KBM-7 (cell line): ENCODE measurements around the gene CACNA1G.

ENCODE experiments used
- DNase-seq: peaks from one replicate; pipeline ENCODE4 v3.0.0-alpha.2; 2015
- in situ Hi-C: fragments of 300-500 bp; cut with MboI; formaldehyde crosslinking; loops from 2 replicates; pipeline ENCODE4 v1.14.3; 2020; ENCODE audit warnings: low sequenced_read_pairs, low pct_unique_long_range_greater_than_20kb, mixed read lengths

The CACNA1G gene

GRCh38 chr17:50602836-50603235 is 42.3 kb downstream of the CACNA1G start:
- no peak for DNase-seq
- in situ Hi-C loops: no loop called here

- in situ Hi-C loops: no loop called here
- no peak for DNase-seq
Observed at GRCh38 chr17:50603340-50603739, 42.8 kb downstream of the CACNA1G start.

GRCh38 chr17:50604513-50604912 is 44.0 kb downstream of the CACNA1G start:
- no peak for DNase-seq
- in situ Hi-C loops: no loop called here

DNA sequence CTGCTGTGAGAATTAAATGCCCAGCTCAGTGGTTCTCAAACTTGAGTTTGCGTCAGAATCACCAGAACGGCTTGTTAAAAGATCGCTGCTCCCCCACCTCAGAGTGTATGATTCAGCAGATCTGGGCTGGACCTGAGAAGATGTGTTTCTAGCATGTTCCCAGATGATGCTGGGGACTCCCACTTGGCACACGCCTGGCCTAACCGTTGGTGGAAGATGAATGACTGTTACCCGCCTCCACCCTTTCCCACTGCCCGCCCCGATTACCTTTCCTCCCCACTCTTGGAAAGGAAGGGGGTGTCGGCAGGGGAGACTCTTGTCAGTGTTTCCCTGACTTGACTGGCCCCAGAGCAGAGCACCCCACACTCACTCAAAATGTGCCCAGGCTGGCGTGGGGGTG is 44.9 kb downstream of the CACNA1G start:
- in situ Hi-C loops: no loop called here
- no peak for DNase-seq

DNA sequence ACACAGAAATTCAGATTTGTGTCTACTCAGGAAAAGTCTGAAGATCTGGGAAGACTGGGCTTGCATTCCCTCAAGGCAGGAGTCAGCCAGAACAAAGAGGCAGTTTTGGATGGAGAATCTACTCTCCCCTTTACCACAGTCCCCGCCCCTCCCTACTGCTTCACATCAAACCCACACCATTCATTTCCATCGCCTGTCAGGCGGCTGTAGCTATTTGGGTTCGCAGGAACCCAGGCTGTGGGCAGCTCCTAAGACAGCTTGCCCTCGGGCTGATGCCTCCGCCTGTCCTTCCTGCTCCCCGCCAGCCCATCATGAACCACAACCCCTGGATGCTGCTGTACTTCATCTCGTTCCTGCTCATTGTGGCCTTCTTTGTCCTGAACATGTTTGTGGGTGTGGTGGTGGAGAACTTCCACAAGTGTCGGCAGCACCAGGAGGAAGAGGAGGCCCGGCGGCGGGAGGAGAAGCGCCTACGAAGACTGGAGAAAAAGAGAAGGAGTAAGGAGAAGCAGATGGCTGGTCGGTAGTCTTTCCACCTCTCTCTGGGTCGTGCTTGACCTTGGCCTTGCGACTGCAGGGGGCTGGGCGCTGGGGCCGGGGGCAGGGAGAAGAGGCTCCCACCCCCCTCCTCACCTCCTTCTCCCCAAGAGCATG is 47.1 kb downstream of the CACNA1G start:
- no peak for DNase-seq
- in situ Hi-C loops: no loop called here

DNA sequence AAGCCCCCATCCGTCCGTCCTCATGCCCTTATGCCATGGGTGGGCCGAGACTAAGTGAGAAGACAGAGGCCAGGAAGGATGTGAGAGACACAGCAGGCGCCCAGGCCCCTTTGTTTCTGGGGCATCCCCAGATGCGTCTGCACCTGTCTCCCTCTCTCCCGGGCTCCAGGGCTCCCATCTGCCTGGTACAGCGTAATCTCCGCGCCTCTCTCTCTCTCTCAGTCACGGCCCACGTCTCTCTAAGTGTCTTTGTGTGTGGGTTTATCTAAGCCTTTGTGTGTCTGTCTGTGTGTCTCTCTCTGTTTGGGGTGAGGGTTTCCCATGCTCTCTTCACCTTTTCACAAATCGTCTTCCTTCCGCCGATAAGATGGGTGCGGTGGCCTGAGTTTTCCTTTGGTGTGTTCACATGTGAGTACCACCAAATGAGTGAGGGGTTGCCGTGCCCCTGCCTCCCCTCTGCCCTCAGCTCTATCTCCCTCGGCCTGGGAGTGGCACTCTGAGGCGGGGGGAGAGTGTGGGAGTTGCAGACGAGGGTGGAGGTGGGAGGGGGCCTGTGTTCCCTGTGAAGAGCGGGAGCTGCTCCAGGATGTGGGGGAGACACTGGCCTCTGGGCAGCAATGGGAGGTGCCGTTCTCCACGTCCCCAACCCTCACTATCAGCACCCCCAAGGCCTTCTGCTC is 48.3 kb downstream of the CACNA1G start:
- in situ Hi-C loops: no loop called here
- DNase-seq: no peak

DNA sequence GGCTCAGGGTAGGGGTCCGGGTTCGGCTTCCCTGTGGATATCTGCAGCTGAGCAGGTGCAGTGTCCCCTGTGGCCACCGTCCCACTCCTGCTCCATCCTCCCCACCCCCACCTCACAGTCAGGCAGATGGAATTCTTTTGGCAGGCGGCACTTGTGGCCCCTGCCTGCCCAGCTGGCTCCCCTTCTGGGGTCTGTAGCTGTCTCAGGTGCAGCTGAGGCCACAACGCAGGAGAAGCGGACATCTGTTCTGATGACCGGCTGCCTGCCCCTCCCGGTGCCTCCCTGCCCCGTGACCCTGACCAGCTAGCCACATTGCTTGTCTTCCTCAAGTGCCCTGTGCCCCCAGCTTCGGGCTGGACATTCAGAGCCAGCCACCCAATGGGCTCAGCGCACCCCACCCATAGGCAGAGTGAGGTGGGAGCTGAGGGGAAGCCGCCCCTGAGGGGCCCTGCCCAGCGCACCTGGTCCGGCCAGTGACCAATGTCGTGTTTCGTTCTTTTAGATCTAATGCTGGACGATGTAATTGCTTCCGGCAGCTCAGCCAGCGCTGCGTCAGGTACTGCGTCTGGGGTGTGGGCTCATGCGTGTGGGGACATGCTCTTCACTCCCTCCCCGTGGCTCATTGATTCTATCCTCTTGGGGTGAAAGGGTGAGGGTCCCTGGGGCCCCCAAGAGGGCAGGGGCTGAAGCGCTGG is 49.0 kb downstream of the CACNA1G start:
- DNase-seq: no peak
- in situ Hi-C loops: no loop called here

- in situ Hi-C loops: no loop called here
Observed at GRCh38 chr17:50611634-50612033, 51.1 kb downstream of the CACNA1G start.

GRCh38 chr17:50612281-50612680 is 51.8 kb downstream of the CACNA1G start:
- no peak for DNase-seq
- in situ Hi-C loops: no loop called here

More at GRCh38 chr17:50611634-50612033, 51.1 kb downstream of the CACNA1G start:
- no peak for DNase-seq

- in situ Hi-C loops: no loop called here
Observed at GRCh38 chr17:50613007-50613992, 52.8 kb downstream of the CACNA1G start.

DNA sequence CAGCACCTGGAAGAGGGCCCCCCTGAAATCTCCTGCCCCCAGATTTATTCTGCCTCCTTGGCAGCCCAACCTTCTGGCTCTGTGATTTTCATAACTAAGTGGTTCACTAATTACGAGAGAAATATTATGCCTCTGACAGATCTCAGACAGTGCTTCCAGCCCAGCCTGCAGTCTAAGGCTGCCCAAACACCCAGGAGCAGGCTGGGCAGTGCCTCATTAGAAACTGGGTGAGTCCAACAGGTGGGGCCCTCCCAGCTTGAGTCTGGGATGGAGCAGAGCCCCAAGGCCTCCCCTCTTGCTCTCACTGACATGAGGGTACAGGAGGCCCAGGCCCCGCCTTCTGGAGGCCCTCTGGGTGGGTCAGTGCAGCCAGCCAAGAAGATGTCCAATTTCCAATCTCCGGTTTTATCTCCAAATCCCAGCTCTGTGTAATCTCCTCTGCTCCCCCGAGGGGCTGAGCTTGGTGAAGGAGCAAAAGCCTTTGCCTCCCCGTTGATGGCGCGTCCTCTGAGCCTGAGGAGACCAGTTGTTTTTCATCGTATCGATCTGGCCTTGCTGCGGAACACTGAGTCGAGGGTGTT is 54.0 kb downstream of the CACNA1G start:
- in situ Hi-C loops: no loop called here
- DNase-seq: no peak

More at GRCh38 chr17:50613007-50613992, 52.8 kb downstream of the CACNA1G start:
- no peak for DNase-seq

GRCh38 chr17:50615828-50616227 is 55.3 kb downstream of the CACNA1G start:
- DNase-seq: no peak
- in situ Hi-C loops: no loop called here

GRCh38 chr17:50618300-50618699 is 57.8 kb downstream of the CACNA1G start:
- in situ Hi-C loops: no loop called here
- DNase-seq: no peak

DNA sequence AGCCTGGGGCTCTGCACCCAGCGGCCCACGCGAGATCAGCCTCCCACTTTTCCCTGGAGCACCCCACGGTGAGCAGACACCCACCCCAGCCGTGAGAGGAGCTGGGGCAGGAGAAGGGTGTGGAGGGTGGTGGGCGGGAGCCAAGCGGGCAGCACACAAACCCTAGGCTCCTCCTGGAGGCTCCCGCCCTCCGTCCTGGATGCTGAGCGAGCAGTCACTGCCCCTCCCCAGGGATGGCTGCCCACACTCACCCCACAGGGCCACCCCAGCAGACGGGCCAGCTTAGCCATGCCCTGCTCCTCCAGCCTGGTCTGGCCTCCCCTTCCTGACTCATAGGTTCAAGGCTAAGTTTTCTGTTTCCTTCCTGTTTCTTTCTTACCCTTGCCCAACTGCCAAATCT is 58.4 kb downstream of the CACNA1G start:
- DNase-seq: no peak
- in situ Hi-C loops: no loop called here

DNA sequence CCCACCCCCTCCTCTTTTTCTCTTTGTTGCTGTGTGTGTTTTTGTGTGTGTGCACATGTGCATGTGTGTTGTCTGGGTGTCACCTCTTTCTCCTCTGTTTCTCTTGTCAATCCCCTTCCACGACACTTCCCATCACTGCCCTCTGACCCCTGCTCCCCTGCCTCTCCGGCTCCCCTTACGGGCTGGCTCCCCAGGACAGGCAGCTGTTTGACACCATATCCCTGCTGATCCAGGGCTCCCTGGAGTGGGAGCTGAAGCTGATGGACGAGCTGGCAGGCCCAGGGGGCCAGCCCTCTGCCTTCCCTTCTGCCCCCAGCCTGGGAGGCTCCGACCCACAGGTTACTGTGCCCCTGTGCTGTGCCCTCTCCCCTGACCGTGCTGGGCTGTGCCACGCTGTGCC is 59.0 kb downstream of the CACNA1G start:
- in situ Hi-C loops: no loop called here
- DNase-seq: no peak

DNA sequence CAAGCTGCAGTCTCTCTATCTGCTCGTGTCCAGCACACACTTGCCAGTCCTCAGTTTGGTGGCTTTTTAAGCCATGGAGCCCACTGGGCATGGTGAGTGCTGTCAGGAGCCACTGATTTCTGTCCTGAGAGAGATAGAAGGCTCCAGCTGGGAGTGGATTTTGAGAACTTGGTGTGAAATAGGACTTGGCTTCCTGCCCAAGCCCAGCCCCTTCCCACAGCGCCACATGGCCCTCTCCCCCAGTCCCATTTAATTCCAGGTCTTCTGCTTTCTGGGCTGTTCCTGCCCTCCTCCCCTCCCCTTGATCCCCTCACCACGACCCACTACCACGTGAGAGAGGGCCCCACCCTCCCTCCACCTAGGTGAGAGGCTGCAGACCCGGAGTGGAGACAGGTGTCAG is 59.7 kb downstream of the CACNA1G start:
- DNase-seq: no peak
- in situ Hi-C loops: no loop called here

DNA sequence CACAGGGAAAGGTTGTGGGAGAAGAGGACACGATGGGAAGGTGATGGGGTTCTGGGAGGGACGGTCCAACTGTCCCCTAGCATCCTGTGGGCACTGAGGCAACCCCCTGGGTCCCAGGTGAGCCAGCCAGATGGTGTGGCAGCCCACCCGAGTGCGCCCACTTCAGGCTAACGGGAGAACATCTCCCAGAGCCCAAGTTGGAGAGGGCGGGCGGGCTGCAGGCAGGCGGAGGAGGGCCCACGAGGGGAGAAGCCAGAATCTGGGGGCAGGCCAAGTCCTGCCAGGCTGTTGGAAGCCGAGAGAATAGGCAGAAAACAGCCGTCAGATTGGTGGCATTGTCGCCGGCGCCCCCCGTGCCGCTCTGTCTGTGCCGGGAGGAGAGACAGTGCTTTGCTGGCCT is 60.3 kb downstream of the CACNA1G start:
- DNase-seq: no peak
- in situ Hi-C loops: no loop called here

- DNase-seq: no peak
- in situ Hi-C loops: no loop called here
Observed at GRCh38 chr17:50621574-50622031, 61.1 kb downstream of the CACNA1G start.
